ENCODE results near the gene SAMD13. TPM values are rescaled to one million over a fixed set of nuclear protein-coding genes. Genes with fewer than 3 reads are reported as not detected.

Gene SAMD13
- total RNA-seq, 1 donor, result under 0.01 TPM

DNA sequence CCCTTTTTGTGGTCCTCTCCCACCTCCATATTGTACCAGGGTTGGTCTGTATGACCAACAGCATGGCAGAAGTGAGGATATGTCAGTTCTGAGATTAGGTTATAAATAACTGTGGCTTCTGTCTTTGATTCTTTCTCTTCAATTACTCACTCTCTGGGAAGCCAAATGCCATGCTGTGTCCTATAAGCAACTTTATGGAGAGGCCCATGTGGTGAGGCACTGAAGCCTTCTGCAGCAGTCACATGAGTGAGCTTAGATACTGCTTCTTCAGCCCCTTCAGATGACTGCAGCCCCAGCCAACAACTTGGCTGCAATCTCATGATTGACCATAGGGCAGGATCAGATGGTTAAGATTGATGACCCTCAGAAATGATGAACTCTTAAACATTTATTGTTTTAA is 34.0 kb upstream of the SAMD13 start:
- H3K36me3 ChIP-seq (ENCODE audit: insufficient read depth, low read length), result no peaks in the 10 kb centered on the region
- H3K27ac ChIP-seq (ENCODE audit: low read depth, low read length), result no peak overlapping the region
- H3K9me3 ChIP-seq (ENCODE audit: low read depth, low read length), result no peaks in the 10 kb centered on the region
- TF ChIP-seq, protein P1, sequence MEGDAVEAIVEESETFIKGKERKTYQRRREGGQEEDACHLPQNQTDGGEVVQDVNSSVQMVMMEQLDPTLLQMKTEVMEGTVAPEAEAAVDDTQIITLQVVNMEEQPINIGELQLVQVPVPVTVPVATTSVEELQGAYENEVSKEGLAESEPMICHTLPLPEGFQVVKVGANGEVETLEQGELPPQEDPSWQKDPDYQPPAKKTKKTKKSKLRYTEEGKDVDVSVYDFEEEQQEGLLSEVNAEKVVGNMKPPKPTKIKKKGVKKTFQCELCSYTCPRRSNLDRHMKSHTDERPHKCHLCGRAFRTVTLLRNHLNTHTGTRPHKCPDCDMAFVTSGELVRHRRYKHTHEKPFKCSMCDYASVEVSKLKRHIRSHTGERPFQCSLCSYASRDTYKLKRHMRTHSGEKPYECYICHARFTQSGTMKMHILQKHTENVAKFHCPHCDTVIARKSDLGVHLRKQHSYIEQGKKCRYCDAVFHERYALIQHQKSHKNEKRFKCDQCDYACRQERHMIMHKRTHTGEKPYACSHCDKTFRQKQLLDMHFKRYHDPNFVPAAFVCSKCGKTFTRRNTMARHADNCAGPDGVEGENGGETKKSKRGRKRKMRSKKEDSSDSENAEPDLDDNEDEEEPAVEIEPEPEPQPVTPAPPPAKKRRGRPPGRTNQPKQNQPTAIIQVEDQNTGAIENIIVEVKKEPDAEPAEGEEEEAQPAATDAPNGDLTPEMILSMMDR (IDR thresholded peaks at IDR 0.05; ENCODE audit: extremely low read depth, low read depth, low read length), result no peak
- no peaks in the 10 kb centered on the region for H3K79me2 ChIP-seq (ENCODE audit: insufficient read depth, low read length)
- H3K27me3 ChIP-seq (ENCODE audit: insufficient read depth, low read length), result no peaks in the 10 kb centered on the region
- no peak overlapping the region for H3K4me3 ChIP-seq (ENCODE audit: insufficient read depth, low read length)
- H4K20me1 ChIP-seq (ENCODE audit: insufficient read depth, low read length), result no peaks in the 10 kb centered on the region
- no peak overlapping the region for H2AFZ ChIP-seq (ENCODE audit: low read length)
- DNase-seq (ENCODE audit: insufficient read length, low spot score, missing footprints), result no peak
- peaks cover 7% of the 10 kb centered on the region for H3K4me1 ChIP-seq (ENCODE audit: insufficient read depth, low read length)
- H3K4me2 ChIP-seq (ENCODE audit: insufficient read depth, low read length), result no peak overlapping the region

DNA sequence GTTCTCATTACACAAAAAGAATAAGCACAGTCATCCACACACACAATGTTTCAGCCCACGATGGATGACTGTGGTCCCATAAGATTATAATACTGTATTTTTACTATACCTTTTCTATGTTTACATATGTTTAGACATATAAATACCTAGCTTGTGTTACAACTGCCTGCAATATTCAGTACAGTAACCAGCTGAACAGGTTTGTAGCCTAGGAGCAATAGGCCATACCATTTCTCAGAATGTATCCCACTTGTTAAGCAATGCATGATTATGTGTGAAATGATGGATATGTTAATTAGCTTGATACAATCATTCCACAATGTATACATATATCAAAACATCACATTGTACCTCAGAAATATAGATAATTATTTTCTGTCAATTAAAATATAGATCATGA is 33.2 kb upstream of the SAMD13 start:
- H2AFZ ChIP-seq (ENCODE audit: low read length), result no peak overlapping the region
- H3K4me3 ChIP-seq (ENCODE audit: insufficient read depth, low read length), result no peak overlapping the region
- TF ChIP-seq, protein P1 (IDR thresholded peaks at IDR 0.05; ENCODE audit: extremely low read depth, low read depth, low read length), result no peak
- H3K4me1 ChIP-seq (ENCODE audit: insufficient read depth, low read length), result peaks cover 7% of the 10 kb centered on the region
- H3K79me2 ChIP-seq (ENCODE audit: insufficient read depth, low read length), result no peaks in the 10 kb centered on the region
- H3K36me3 ChIP-seq (ENCODE audit: insufficient read depth, low read length), result no peaks in the 10 kb centered on the region
- H3K4me2 ChIP-seq (ENCODE audit: insufficient read depth, low read length), result no peak overlapping the region
- H3K9me3 ChIP-seq (ENCODE audit: low read depth, low read length), result no peaks in the 10 kb centered on the region
- no peak overlapping the region for H3K27ac ChIP-seq (ENCODE audit: low read depth, low read length)
- DNase-seq (ENCODE audit: insufficient read length, low spot score, missing footprints), result no peak
- H3K27me3 ChIP-seq (ENCODE audit: insufficient read depth, low read length), result no peaks in the 10 kb centered on the region
- H4K20me1 ChIP-seq (ENCODE audit: insufficient read depth, low read length), result no peaks in the 10 kb centered on the region

DNA sequence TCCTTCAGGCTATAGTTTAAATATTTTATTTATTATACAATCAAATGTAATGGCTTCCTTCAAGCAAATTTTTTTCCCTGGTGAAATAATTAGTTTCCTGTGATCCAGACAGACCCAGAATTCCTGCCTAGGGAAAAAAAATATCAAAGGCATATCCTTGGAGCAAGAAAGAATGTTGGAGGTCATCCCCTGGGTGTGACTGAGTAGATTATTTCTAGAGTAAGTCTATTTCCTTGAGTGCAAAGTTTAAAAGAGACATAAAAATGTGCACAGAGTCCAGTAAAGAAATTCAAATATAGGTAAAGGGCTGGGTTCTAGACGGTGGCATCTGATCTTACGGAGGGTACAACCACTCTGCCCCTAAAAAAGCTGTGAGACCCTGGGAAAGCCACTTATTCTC is 32.2 kb upstream of the SAMD13 start:
- TF ChIP-seq, protein P1 (IDR thresholded peaks at IDR 0.05; ENCODE audit: extremely low read depth, low read depth, low read length), result no peak
- no peaks in the 10 kb centered on the region for H3K36me3 ChIP-seq (ENCODE audit: insufficient read depth, low read length)
- H2AFZ ChIP-seq (ENCODE audit: low read length), result no peak overlapping the region
- DNase-seq (ENCODE audit: insufficient read length, low spot score, missing footprints), result no peak
- no peak overlapping the region for H3K4me3 ChIP-seq (ENCODE audit: insufficient read depth, low read length)
- no peaks in the 10 kb centered on the region for H4K20me1 ChIP-seq (ENCODE audit: insufficient read depth, low read length)
- no peaks in the 10 kb centered on the region for H3K79me2 ChIP-seq (ENCODE audit: insufficient read depth, low read length)
- H3K4me2 ChIP-seq (ENCODE audit: insufficient read depth, low read length), result no peak overlapping the region
- no peaks in the 10 kb centered on the region for H3K27me3 ChIP-seq (ENCODE audit: insufficient read depth, low read length)
- no peaks in the 10 kb centered on the region for H3K9me3 ChIP-seq (ENCODE audit: low read depth, low read length)
- no peak overlapping the region for H3K27ac ChIP-seq (ENCODE audit: low read depth, low read length)
- H3K4me1 ChIP-seq (ENCODE audit: insufficient read depth, low read length), result peaks cover 7% of the 10 kb centered on the region

DNA sequence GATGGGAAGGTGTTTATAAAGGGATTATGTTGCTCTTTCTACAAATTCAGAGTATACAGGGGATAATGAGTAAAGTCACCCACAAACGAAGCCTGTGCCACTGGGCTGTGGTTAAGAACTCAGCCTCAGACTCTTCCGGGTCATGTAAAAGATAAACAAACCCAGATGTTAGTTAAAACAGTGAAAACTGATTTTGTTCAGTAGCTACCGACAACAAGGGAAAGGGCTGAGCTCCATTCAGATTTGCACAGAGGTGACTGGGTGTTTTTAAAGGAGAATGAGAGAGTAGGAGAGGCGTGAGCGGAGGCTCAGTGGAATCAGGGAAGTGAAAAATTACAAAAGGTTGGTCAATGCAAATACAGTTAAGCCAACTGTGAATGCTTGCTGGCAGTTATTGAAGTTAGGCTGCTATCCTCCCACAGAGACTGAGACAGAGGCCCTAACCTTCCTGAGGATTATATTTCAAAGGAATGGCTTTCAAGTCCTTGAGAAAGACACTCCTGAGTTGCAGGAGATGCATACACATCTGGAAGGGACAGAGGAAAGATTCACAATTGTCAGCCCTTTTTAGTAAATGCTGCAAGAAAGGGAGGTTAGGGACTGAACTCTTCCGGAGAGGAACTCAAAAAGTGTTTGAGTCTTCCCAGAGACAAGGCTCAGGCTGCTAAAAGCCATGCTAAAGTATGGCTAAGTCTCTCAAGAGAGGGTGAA is 29.9 kb upstream of the SAMD13 start:
- peak overlapping the region; percentile 40 for H3K4me2 ChIP-seq (ENCODE audit: insufficient read depth, low read length)

More for the DNA sequence above, 29.9 kb upstream of the SAMD13 start:
- TF ChIP-seq, protein P1 (IDR thresholded peaks at IDR 0.05; ENCODE audit: extremely low read depth, low read depth, low read length), result no peak
- Histone ChIP-seq H4K20me1 (ENCODE audit: insufficient read depth, low read length) (no peaks in the 10 kb centered on the region), H3K9me3 (ENCODE audit: low read depth, low read length) (no peaks in the 10 kb centered on the region), H3K79me2 (ENCODE audit: insufficient read depth, low read length) (no peaks in the 10 kb centered on the region), H2AFZ (ENCODE audit: low read length) (peak overlapping the region; percentile 85), H3K27me3 (ENCODE audit: insufficient read depth, low read length) (no peaks in the 10 kb centered on the region), H3K36me3 (ENCODE audit: insufficient read depth, low read length) (no peaks in the 10 kb centered on the region), H3K4me3 (ENCODE audit: insufficient read depth, low read length) (no peak overlapping the region), H3K27ac (ENCODE audit: low read depth, low read length) (no peak overlapping the region), H3K4me1 (ENCODE audit: insufficient read depth, low read length) (peaks cover 7% of the 10 kb centered on the region)
- peak; percentile 71 for DNase-seq (ENCODE audit: insufficient read length, low spot score, missing footprints)

All from osteoblast (primary cell).